Measurements from ENCODE around the gene MRPL47. TPM values are rescaled to one million over a fixed set of nuclear protein-coding genes. Genes with fewer than 3 reads are reported as not detected.

The MRPL47 gene
- total and polyA plus RNA-seq, 2 of the 13 experiments (the other 11 are each of a cell fraction or from before 2014, with no cell fraction given): 36.1 to 83.8 TPM

- TF ChIP-seq ZNF678 (CRISPR knock-in tag; IDR thresholded peaks at IDR 0.05): no peak; the same call in 1 of the 2 replicates
- no peak for TF ChIP-seq FOXK2 (IDR thresholded peaks at IDR 0.05)
- no peak for TF ChIP-seq DMTF1 (CRISPR knock-in tag; IDR thresholded peaks at IDR 0.05)
- TF ChIP-seq SKI (IDR thresholded peaks at IDR 0.05; ENCODE audit: partially characterized antibody): no peak
- no peak for TF ChIP-seq ETV6 (CRISPR knock-in tag; conservative IDR thresholded peaks at IDR 0.05)
- TF ChIP-seq, protein P1, sequence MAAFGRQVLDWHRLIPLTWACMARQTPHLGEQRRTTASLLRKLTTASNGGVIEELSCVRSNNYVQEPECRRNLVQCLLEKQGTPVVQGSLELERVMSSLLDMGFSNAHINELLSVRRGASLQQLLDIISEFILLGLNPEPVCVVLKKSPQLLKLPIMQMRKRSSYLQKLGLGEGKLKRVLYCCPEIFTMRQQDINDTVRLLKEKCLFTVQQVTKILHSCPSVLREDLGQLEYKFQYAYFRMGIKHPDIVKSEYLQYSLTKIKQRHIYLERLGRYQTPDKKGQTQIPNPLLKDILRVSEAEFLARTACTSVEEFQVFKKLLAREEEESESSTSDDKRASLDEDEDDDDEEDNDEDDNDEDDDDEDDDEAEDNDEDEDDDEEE (CRISPR knock-in tag; IDR thresholded peaks at IDR 0.05): no peak
- no peak for TF ChIP-seq SMAD9 (CRISPR knock-in tag; IDR thresholded peaks at IDR 0.05)
- TF ChIP-seq HHEX (CRISPR knock-in tag; IDR thresholded peaks at IDR 0.05): 0 out of 2 replicates have a peak, but pooled peaks have one; percentile 26
- TF ChIP-seq, protein P2, sequence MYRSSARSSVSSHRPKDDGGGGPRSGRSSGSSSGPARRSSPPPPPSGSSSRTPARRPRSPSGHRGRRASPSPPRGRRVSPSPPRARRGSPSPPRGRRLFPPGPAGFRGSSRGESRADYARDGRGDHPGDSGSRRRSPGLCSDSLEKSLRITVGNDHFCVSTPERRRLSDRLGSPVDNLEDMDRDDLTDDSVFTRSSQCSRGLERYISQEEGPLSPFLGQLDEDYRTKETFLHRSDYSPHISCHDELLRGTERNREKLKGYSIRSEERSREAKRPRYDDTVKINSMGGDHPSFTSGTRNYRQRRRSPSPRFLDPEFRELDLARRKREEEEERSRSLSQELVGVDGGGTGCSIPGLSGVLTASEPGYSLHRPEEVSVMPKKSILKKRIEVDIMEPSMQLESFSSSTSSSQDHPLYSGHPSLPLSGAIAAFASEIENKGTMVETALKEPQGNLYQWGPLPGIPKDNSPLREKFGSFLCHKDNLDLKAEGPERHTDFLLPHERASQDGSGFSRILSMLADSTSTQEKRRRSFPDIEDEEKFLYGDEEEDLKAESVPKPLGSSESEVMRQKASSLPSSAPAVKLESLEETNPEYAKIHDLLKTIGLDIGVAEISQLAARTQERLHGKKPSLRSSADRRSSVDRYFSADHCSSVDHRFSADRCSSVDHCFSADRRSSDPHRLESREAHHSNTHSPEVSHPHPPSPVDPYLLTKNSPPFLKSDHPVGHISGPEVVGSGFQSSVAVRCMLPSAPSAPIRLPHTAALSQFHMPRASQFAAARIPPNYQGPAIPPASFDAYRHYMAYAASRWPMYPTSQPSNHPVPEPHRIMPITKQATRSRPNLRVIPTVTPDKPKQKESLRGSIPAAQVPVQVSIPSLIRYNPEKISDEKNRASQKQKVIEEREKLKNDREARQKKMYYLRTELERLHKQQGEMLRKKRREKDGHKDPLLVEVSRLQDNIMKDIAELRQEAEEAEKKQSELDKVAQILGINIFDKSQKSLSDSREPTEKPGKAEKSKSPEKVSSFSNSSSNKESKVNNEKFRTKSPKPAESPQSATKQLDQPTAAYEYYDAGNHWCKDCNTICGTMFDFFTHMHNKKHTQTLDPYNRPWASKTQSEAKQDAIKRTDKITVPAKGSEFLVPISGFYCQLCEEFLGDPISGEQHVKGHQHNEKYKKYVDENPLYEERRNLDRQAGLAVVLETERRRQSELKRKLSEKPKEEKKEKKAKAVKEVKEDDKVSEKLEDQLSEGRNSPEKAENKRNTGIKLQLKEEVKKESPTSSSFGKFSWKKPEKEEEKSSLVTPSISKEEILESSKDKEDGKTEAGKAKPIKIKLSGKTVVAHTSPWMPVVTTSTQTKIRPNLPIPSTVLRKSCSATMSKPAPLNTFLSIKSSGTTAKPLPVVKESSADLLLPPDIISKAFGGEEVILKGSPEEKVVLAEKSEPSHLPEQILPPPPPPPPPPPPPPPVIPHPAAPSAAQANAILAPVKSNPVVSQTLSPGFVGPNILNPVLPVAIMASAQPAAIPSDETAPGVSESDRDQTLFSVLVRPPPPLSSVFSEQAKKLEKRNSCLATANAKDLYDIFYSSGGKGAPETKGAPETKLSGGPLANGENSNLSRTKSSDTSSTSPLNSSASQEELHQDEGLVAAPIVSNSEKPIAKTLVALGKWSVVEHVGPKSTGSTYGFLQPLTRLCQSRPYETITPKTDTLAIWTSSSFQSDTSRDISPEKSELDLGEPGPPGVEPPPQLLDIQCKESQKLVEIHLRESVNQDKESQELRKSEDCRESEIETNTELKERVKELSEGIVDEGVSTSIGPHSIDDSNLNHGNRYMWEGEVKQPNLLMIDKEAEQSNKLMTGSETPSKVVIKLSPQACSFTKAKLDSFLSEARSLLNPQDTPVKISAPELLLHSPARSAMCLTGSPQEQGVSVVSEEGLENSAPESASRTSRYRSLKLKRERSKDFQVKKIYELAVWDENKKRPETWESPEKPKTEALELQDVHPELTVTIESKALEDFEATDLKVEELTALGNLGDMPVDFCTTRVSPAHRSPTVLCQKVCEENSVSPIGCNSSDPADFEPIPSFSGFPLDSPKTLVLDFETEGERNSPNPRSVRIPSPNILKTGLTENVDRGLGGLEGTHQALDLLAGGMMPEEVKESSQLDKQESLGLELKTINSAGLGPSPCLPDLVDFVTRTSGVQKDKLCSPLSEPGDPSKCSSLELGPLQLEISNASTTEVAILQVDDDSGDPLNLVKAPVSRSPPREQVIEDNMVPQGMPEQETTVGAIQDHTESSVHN (CRISPR knock-in tag; IDR thresholded peaks at IDR 0.05): no peak
- TF ChIP-seq TCF7L2 (IDR thresholded peaks at IDR 0.05; ENCODE audit: low read depth, low read length): no peak
- peak; percentile 75 for TF ChIP-seq ZFP91 (CRISPR knock-in tag; IDR thresholded peaks at IDR 0.05; ENCODE audit: borderline replicate concordance)
- TF ChIP-seq ZNF24 (IDR thresholded peaks at IDR 0.05): no peak
- 0 out of 2 replicates have a peak, but pooled peaks have one; percentile 15 for TF ChIP-seq BCL6 (CRISPR knock-in tag; IDR thresholded peaks at IDR 0.05)
- TF ChIP-seq KAT2B (IDR thresholded peaks at IDR 0.05; ENCODE audit: borderline replicate concordance, low read depth, low read length): no peak
- 0 out of 2 replicates have a peak, but pooled peaks have one; percentile 16 for TF ChIP-seq ZNF143 (CRISPR knock-in tag; IDR thresholded peaks at IDR 0.05)
- no peak for TF ChIP-seq ZNF549 (CRISPR knock-in tag; IDR thresholded peaks at IDR 0.05)
- TF ChIP-seq KMT2A (CRISPR knock-in tag; IDR thresholded peaks at IDR 0.05): no peak; the same call in 1 of the 2 replicates
- TF ChIP-seq MIER3 (CRISPR knock-in tag; IDR thresholded peaks at IDR 0.05; ENCODE audit: borderline replicate concordance): peak; percentile 74; the same call in 1 of the 2 replicates
Measured at GRCh38 chr3:179562591-179563270, 41.7 kb downstream of the MRPL47 start, which contains the start of gene ACTL6A (continued).
